Measurements from ENCODE around the gene HBM.

DNA sequence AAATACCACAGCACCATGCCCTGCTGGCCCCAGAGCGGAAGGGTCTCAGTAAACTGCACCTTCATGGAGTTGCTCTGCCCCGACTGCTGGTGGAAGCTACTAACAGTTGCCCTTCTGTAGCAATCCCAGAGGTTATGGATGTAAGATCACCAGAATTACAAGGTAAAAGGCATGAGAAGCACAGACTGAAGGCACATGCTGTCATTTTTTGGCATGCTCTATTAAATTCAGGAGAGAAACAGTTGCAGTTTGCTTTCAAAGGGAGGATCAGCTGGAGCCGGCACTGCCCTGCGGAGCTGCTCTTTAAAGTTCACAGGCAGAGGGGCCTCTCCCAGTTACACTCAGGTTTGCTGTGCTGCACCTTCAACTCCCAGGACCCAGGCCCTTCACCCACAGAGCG, 46.5 kb upstream of the HBM start:
- TF ChIP-seq EZH2 (IDR thresholded peaks at IDR 0.05; ENCODE audit: borderline replicate concordance) (no peak), EZH2phosphoT487 (IDR thresholded peaks at IDR 0.05; ENCODE audit: low read depth, severe bottlenecking, unreplicated experiment) (no peak), CTCF (IDR thresholded peaks at IDR 0.05; ENCODE audit: poor library complexity) (no peak)

Data from hepatocyte (in vitro differentiated cells).